CD4-positive, alpha-beta T cell (primary cell): ENCODE measurements around the gene BNC1. TPM values are rescaled to one million over a fixed set of nuclear protein-coding genes. Genes with fewer than 3 reads are reported as not detected.

ENCODE experiments used
- ATAC-seq: fragments of 200-7000 bp; cut with Tn5 transposase; one replicate; pipeline ENCODE4 v1.10.0; 2022; ENCODE audit warnings: mild to moderate bottlenecking; ENCODE audit not compliant: poor library complexity
- CTCF ChIA-PET: fragments of 350-600 bp; sonication (Branson Sonifier 250); formaldehyde crosslinking; loops from one replicate; lab custom pipeline; 2021; ENCODE audit warnings: antibody characterized with exemption, inconsistent platforms; lab: Charles Lee
- POLR2A ChIA-PET: fragments of 350-600 bp; sonication (Branson Sonifier 250); formaldehyde crosslinking; loops from one replicate; lab custom pipeline; 2021; ENCODE audit warnings: antibody characterized with exemption, inconsistent platforms; lab: Charles Lee
- DNase-seq, 14 experiments: peaks; one replicate each; pipeline ENCODE4 v3.0.0-alpha.2; 2013 to 2020; ENCODE audit warnings: mixed read lengths in 2 of 14
- H3K27ac ChIP-seq, 2 donors: one replicate each; pipeline versions ENCODE4 v1.5.1 to v1.7.0; 2013; ENCODE audit warnings: low read length in 2 of 2, low read depth in 1 of 2, mild to moderate bottlenecking in 1 of 2
- H3K27me3 ChIP-seq, 2 experiments: 1 replicate in 1 of 2; 2 replicates in 1 of 2; pipeline versions ENCODE4 v1.6.1 to v1.7.0; 2013; ENCODE audit warnings: low read length in 2 of 2, control low read depth in 1 of 2, mild to moderate bottlenecking in 1 of 2, moderate library complexity in 1 of 2; ENCODE audit not compliant: insufficient read depth in 2 of 2, control insufficient read depth in 1 of 2
- H3K36me3 ChIP-seq: one replicate; pipeline ENCODE4 v1.6.1; 2013; ENCODE audit warnings: low read length, control low read depth; ENCODE audit not compliant: insufficient read depth
- H3K4me1 ChIP-seq: one replicate; pipeline ENCODE4 v1.6.1; 2013; ENCODE audit warnings: low read length, control low read depth; ENCODE audit not compliant: insufficient read depth
- H3K4me3 ChIP-seq: one replicate; pipeline ENCODE4 v1.5.1; 2013; ENCODE audit warnings: mild to moderate bottlenecking, low read length, moderate library complexity
- H3K9me3 ChIP-seq, 2 experiments: 1 replicate in 1 of 2; 2 replicates in 1 of 2; pipeline versions ENCODE4 v1.6.1 to v1.7.0; 2013; ENCODE audit warnings: low read length in 2 of 2, mild to moderate bottlenecking in 2 of 2, control low read depth in 1 of 2, moderate library complexity in 1 of 2; ENCODE audit not compliant: control insufficient read depth in 1 of 2, insufficient read depth in 1 of 2
- H3K27ac Mint-ChIP-seq: one replicate; pipeline ENCODE4 v1.8.0; 2020; ENCODE audit warnings: mixed read lengths
- H3K27me3 Mint-ChIP-seq: one replicate; pipeline ENCODE4 v1.8.0; 2021; ENCODE audit warnings: mixed read lengths
- H3K36me3 Mint-ChIP-seq: one replicate; pipeline ENCODE4 v1.8.0; 2021; ENCODE audit warnings: low read depth, mixed read lengths
- H3K4me1 Mint-ChIP-seq: one replicate; pipeline ENCODE4 v1.8.0; 2021; ENCODE audit warnings: low read depth, mixed read lengths
- H3K4me3 Mint-ChIP-seq: one replicate; pipeline ENCODE4 v1.8.0; 2020; ENCODE audit warnings: mild to moderate bottlenecking, mixed read lengths
- H3K9me3 Mint-ChIP-seq: one replicate; pipeline ENCODE4 v1.8.0; 2020; ENCODE audit warnings: mixed read lengths
- CTCF ChIP-seq: fragments of 200-600 bp; IDR thresholded peaks from one replicate; pipeline ENCODE4 v1.8.0; 2022; ENCODE audit warnings: antibody characterized with exemption, mild to moderate bottlenecking
- intact Hi-C, 2 experiments: fragments of 100-400 bp; cut with DNase I in 1 of 2; cut with micrococcal nuclease in 1 of 2; formaldehyde crosslinking; loops; one replicate each; pipeline versions ENCODE4 v1.15.1 to v1.9.0; 2023 to 2025; cut with DNase I, micrococcal nuclease
- total RNA-seq, 174 experiments: library from RNA in 2 of 174; stranded (reverse) in 2 of 174; gene quantifications; one replicate each; pipeline ENCODE4 v1.2.3 and lab custom pipeline; 2021 to 2026

BNC1 gene
- total RNA-seq, 2 experiments from 2014 or later, result not detected

- ATAC-seq, result no peak
- DNase-seq, result no peak
- no peaks in the 10 kb centered on the region for H3K36me3 ChIP-seq
- POLR2A ChIA-PET, result no interaction called here
- no peaks in the 10 kb centered on the region for H3K4me1 ChIP-seq
- no peak for TF ChIP-seq CTCF
- H3K4me3 ChIP-seq, result no peak overlapping the region
- peaks cover 0 to 9% of the 10 kb centered on the region in 2 experiments for H3K27me3 ChIP-seq
- no peaks in the 10 kb centered on the region for H3K4me1 Mint-ChIP-seq
- no peak overlapping the region for H3K27ac Mint-ChIP-seq
- intact Hi-C loops, result no loop called here
- no peaks in the 10 kb centered on the region for H3K36me3 Mint-ChIP-seq
- H3K9me3 ChIP-seq, result peaks cover 0 to 4% of the 10 kb centered on the region in 2 experiments
- peaks cover 6% of the 10 kb centered on the region for H3K9me3 Mint-ChIP-seq
- peaks cover 41% of the 10 kb centered on the region for H3K27me3 Mint-ChIP-seq
- no peak overlapping the region for H3K27ac ChIP-seq
- CTCF ChIA-PET, result no interaction called here
- no peak overlapping the region for H3K4me3 Mint-ChIP-seq
These were observed 65.4 kb downstream of the BNC1 start for GRCh38 chr15:83219026-83219425.

- H3K27ac ChIP-seq, result no peak overlapping the region
- H3K27ac Mint-ChIP-seq, result no peak overlapping the region
- H3K9me3 Mint-ChIP-seq, result no peaks in the 10 kb centered on the region
- peaks cover 0 to 9% of the 10 kb centered on the region in 2 experiments for H3K27me3 ChIP-seq
- ChIA-PET CTCF (no interaction called here), POLR2A (no interaction called here)
- no peaks in the 10 kb centered on the region for H3K36me3 ChIP-seq
- no peaks in the 10 kb centered on the region for H3K36me3 Mint-ChIP-seq
- H3K4me1 Mint-ChIP-seq, result no peaks in the 10 kb centered on the region
- no peak for TF ChIP-seq CTCF
- DNase-seq (no peak), ATAC-seq (no peak)
- H3K4me3 ChIP-seq, result no peak overlapping the region
- intact Hi-C loops, result no loop called here
- no peak overlapping the region for H3K4me3 Mint-ChIP-seq
- H3K9me3 ChIP-seq, result no peaks in the 10 kb centered on the region
- H3K27me3 Mint-ChIP-seq, result peaks cover 40% of the 10 kb centered on the region
- no peaks in the 10 kb centered on the region for H3K4me1 ChIP-seq
These were observed 69.2 kb downstream of the BNC1 start for GRCh38 chr15:83215306-83215705.

GRCh38 chr15:83210619-83211018 is 73.8 kb downstream of the BNC1 start:
- H3K9me3 Mint-ChIP-seq, result no peaks in the 10 kb centered on the region
- no peak for TF ChIP-seq CTCF
- no peak for DNase-seq
- H3K27me3 Mint-ChIP-seq, result peaks cover 25% of the 10 kb centered on the region
- no peak overlapping the region for H3K4me3 Mint-ChIP-seq
- peaks cover 9% of the 10 kb centered on the region for H3K4me1 ChIP-seq
- H3K27ac ChIP-seq, result no peak overlapping the region
- H3K4me1 Mint-ChIP-seq, result peaks cover 8% of the 10 kb centered on the region
- H3K9me3 ChIP-seq, result no peaks in the 10 kb centered on the region
- ChIA-PET CTCF (no interaction called here), POLR2A (no interaction called here)
- H3K36me3 ChIP-seq, result no peaks in the 10 kb centered on the region
- H3K36me3 Mint-ChIP-seq, result peaks cover 4% of the 10 kb centered on the region
- H3K4me3 ChIP-seq, result no peak overlapping the region
- ATAC-seq, result no peak
- peaks cover 17 to 31% of the 10 kb centered on the region in 2 experiments for H3K27me3 ChIP-seq
- no peak overlapping the region for H3K27ac Mint-ChIP-seq
- intact Hi-C loops, result no loop called here
